Sigmoid colon (tissue), 4 donors: ENCODE data around the gene DAAM1.

Source experiments
- CTCF ChIP-seq, 4 experiments: fragments of 450-650 bp in 3 of 4; fragments of 200-600 bp in 1 of 4; IDR thresholded peaks; one replicate each; pipeline ENCODE4 v1.5.1; 2016 to 2019; ENCODE audit warnings: antibody characterized with exemption in 4 of 4, mild to moderate bottlenecking in 3 of 4, moderate library complexity in 2 of 4
- POLR2AphosphoS5 ChIP-seq, 4 donors: sonication (generic); formaldehyde crosslinking; IDR thresholded peaks; one replicate each; pipeline ENCODE4 v1.6.1; 2017; ENCODE audit warnings: antibody characterized with exemption in 4 of 4

- no peak for TF ChIP-seq CTCF (IDR thresholded peaks at IDR 0.05)
- peak; percentile 19 to 47 (median 39) for TF ChIP-seq POLR2AphosphoS5 (IDR thresholded peaks at IDR 0.05)
These were observed 169.6 kb downstream of the DAAM1 start for GRCh38 chr14:59358102-59358501.
